ENCODE results near the gene KCNIP3.

Gene KCNIP3

DNA sequence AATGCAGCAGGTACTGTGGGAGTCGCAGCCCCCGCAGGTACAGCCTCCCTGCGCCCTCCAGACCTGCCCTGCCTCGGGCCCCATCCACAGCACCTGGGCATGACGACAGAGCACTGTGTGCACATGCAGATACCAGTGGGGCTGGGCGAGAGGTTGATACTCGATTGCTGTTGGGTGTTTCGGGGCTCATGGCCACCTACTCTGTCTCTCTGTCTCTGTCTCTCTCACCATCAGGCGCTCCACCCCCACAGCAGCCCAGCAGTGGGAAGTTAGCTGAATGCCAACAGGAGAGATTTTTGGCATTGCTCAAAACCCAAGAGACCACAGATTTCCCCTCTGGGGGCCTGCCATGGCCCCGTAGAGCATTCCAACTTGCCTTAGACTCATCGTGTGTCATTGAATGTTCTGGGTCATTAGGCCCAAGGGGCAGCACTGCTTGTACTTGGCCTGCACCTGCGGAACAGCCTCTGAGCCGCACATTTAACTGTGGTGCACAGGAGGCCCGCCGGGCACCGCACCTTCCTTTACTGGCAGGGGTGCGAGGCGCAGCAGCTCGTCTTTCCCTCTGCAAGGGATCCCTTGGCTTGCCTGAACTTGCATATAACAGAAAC lies 18.8 kb downstream of the KCNIP3 start:
- H3K27ac ChIP-seq (ENCODE audit: low read length) = no peak overlapping the region
- H3K79me2 ChIP-seq (ENCODE audit: low read length) = no peaks in the 10 kb centered on the region
- TF ChIP-seq EZH2phosphoT487 (IDR thresholded peaks at IDR 0.05; ENCODE audit: low read depth) = no peak
- TF ChIP-seq, protein P1, sequence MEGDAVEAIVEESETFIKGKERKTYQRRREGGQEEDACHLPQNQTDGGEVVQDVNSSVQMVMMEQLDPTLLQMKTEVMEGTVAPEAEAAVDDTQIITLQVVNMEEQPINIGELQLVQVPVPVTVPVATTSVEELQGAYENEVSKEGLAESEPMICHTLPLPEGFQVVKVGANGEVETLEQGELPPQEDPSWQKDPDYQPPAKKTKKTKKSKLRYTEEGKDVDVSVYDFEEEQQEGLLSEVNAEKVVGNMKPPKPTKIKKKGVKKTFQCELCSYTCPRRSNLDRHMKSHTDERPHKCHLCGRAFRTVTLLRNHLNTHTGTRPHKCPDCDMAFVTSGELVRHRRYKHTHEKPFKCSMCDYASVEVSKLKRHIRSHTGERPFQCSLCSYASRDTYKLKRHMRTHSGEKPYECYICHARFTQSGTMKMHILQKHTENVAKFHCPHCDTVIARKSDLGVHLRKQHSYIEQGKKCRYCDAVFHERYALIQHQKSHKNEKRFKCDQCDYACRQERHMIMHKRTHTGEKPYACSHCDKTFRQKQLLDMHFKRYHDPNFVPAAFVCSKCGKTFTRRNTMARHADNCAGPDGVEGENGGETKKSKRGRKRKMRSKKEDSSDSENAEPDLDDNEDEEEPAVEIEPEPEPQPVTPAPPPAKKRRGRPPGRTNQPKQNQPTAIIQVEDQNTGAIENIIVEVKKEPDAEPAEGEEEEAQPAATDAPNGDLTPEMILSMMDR (IDR thresholded peaks at IDR 0.05; ENCODE audit: low read depth, low read length) = no peak
- no peaks in the 10 kb centered on the region for H3K9me3 ChIP-seq (ENCODE audit: insufficient read depth, low read length)
- no peaks in the 10 kb centered on the region for H3K27me3 ChIP-seq (ENCODE audit: low read depth, low read length)
- H3K4me1 ChIP-seq (ENCODE audit: low read length) = no peaks in the 10 kb centered on the region
- no peak overlapping the region for H2AFZ ChIP-seq (ENCODE audit: low read depth, low read length)
- H4K20me1 ChIP-seq (ENCODE audit: insufficient read depth, low read length) = no peaks in the 10 kb centered on the region
- H3K9ac ChIP-seq (ENCODE audit: low read length) = no peak overlapping the region
- H3K4me3 ChIP-seq (ENCODE audit: low read length) = no peak overlapping the region
- no peaks in the 10 kb centered on the region for H3K36me3 ChIP-seq (replicated peaks; ENCODE audit: low read depth, low read length)
- no peak overlapping the region for H3K4me2 ChIP-seq (ENCODE audit: low read length)

- Histone ChIP-seq H3K36me3 (replicated peaks; ENCODE audit: low read depth, low read length) (no peaks in the 10 kb centered on the region), H3K4me3 (ENCODE audit: low read length) (no peak overlapping the region), H2AFZ (ENCODE audit: low read depth, low read length) (no peak overlapping the region), H3K4me2 (ENCODE audit: low read length) (no peak overlapping the region), H3K27me3 (ENCODE audit: low read depth, low read length) (no peaks in the 10 kb centered on the region), H3K9me3 (ENCODE audit: insufficient read depth, low read length) (no peaks in the 10 kb centered on the region), H3K79me2 (ENCODE audit: low read length) (no peaks in the 10 kb centered on the region), H3K4me1 (ENCODE audit: low read length) (no peaks in the 10 kb centered on the region), H4K20me1 (ENCODE audit: insufficient read depth, low read length) (no peaks in the 10 kb centered on the region), H3K9ac (ENCODE audit: low read length) (no peak overlapping the region), H3K27ac (ENCODE audit: low read length) (no peak overlapping the region)
- no peak for TF ChIP-seq EZH2phosphoT487 (IDR thresholded peaks at IDR 0.05; ENCODE audit: low read depth)
- TF ChIP-seq, protein P1 (IDR thresholded peaks at IDR 0.05; ENCODE audit: low read depth, low read length) = no peak
Measured at GRCh38 chr2:95316466-95317122, 19.4 kb downstream of the KCNIP3 start.

GRCh38 chr2:95317123-95317500 lies 20.0 kb downstream of the KCNIP3 start:
- no peak overlapping the region for H3K4me2 ChIP-seq (ENCODE audit: low read length)
- no peaks in the 10 kb centered on the region for H3K27me3 ChIP-seq (ENCODE audit: low read depth, low read length)
- no peak overlapping the region for H3K4me3 ChIP-seq (ENCODE audit: low read length)
- H3K36me3 ChIP-seq (replicated peaks; ENCODE audit: low read depth, low read length) = no peaks in the 10 kb centered on the region
- H3K27ac ChIP-seq (ENCODE audit: low read length) = no peak overlapping the region
- no peak overlapping the region for H3K9ac ChIP-seq (ENCODE audit: low read length)
- H3K79me2 ChIP-seq (ENCODE audit: low read length) = no peaks in the 10 kb centered on the region
- no peaks in the 10 kb centered on the region for H3K9me3 ChIP-seq (ENCODE audit: insufficient read depth, low read length)
- TF ChIP-seq, protein P1 (IDR thresholded peaks at IDR 0.05; ENCODE audit: low read depth, low read length) = no peak
- no peak for TF ChIP-seq EZH2phosphoT487 (IDR thresholded peaks at IDR 0.05; ENCODE audit: low read depth)
- no peaks in the 10 kb centered on the region for H4K20me1 ChIP-seq (ENCODE audit: insufficient read depth, low read length)
- no peaks in the 10 kb centered on the region for H3K4me1 ChIP-seq (ENCODE audit: low read length)
- H2AFZ ChIP-seq (ENCODE audit: low read depth, low read length) = no peak overlapping the region

DNA sequence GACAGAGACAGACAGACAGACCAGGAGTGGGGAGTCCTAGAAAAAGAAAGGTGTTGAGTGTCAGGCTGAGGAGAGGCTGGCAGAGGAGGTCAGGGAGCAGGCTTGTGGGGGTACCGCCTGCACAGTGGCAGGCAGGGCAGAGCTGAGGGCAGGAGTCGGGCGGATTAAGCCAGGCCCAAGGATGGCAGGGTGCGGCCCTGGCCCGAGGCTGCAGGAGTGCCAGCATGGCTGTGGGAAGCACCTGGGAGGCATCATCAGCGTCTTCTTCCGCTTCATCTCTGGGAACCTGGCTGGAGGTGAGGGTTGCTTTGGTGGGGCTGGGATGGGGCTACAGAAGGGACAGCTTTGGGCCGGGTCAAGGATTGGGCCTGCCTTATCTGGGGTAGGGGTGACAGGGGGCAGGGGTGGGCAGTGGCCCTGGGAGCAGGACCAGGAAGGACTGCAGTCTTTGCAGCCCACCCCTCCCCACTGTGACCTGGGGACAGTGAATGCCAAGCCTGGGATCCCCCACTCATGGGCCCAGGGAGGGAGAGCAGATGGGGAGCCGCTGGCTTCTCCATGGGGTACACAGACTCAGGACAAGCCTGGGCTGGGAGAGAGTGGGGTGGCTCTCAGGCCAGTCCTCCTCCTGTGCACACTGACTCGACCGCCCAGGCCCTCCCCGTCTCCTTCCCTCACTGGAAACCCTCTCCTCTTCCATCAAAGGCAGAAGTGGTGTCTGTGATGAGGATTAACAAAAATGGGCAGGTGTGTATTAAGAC lies 20.7 kb downstream of the KCNIP3 start:
- Histone ChIP-seq H3K4me3 (ENCODE audit: low read length) (no peak overlapping the region), H3K36me3 (replicated peaks; ENCODE audit: low read depth, low read length) (no peaks in the 10 kb centered on the region), H3K27me3 (ENCODE audit: low read depth, low read length) (no peaks in the 10 kb centered on the region), H2AFZ (ENCODE audit: low read depth, low read length) (no peak overlapping the region), H3K9ac (ENCODE audit: low read length) (no peak overlapping the region), H3K27ac (ENCODE audit: low read length) (no peak overlapping the region), H3K4me1 (ENCODE audit: low read length) (no peaks in the 10 kb centered on the region), H3K79me2 (ENCODE audit: low read length) (no peaks in the 10 kb centered on the region), H4K20me1 (ENCODE audit: insufficient read depth, low read length) (no peaks in the 10 kb centered on the region), H3K4me2 (ENCODE audit: low read length) (no peak overlapping the region), H3K9me3 (ENCODE audit: insufficient read depth, low read length) (no peaks in the 10 kb centered on the region)
- TF ChIP-seq, protein P1 (IDR thresholded peaks at IDR 0.05; ENCODE audit: low read depth, low read length) = no peak
- TF ChIP-seq EZH2phosphoT487 (IDR thresholded peaks at IDR 0.05; ENCODE audit: low read depth) = no peak
